Mucosa of stomach (tissue), 1 donor: ENCODE results near the gene OCSTAMP.

Source experiments
- H3K27me3 ChIP-seq: one replicate; pipeline ENCODE4 v1.7.0; 2013; ENCODE audit warnings: mild to moderate bottlenecking, low read length; ENCODE audit not compliant: control insufficient read depth, insufficient read depth
- H3K36me3 ChIP-seq: one replicate; pipeline ENCODE4 v1.7.0; 2013; ENCODE audit warnings: low read length; ENCODE audit not compliant: control insufficient read depth, insufficient read depth
- H3K4me1 ChIP-seq: one replicate; pipeline ENCODE4 v1.7.0; 2013; ENCODE audit warnings: mild to moderate bottlenecking, low read length; ENCODE audit not compliant: control insufficient read depth, insufficient read depth
- H3K4me3 ChIP-seq: one replicate; pipeline ENCODE4 v1.7.0; 2013; ENCODE audit warnings: low read length
- H3K9ac ChIP-seq: one replicate; pipeline ENCODE4 v1.7.0; 2013; ENCODE audit warnings: mild to moderate bottlenecking, low read length, moderate library complexity
- H3K9me3 ChIP-seq: one replicate; pipeline ENCODE4 v1.7.0; 2013; ENCODE audit warnings: mild to moderate bottlenecking, low read length, moderate library complexity; ENCODE audit not compliant: control insufficient read depth
- donor health status: Pancreatic carcinoma.

OCSTAMP gene

GRCh38 chr20:46559685-46560440, 9.4 kb upstream of the OCSTAMP start:
- H3K9me3 ChIP-seq: no peaks in the 10 kb centered on the region
- no peaks in the 10 kb centered on the region for H3K36me3 ChIP-seq
- H3K4me3 ChIP-seq: no peak overlapping the region
- H3K4me1 ChIP-seq: peaks cover 33% of the 10 kb centered on the region
- no peak overlapping the region for H3K9ac ChIP-seq
- peaks cover 5% of the 10 kb centered on the region for H3K27me3 ChIP-seq

DNA sequence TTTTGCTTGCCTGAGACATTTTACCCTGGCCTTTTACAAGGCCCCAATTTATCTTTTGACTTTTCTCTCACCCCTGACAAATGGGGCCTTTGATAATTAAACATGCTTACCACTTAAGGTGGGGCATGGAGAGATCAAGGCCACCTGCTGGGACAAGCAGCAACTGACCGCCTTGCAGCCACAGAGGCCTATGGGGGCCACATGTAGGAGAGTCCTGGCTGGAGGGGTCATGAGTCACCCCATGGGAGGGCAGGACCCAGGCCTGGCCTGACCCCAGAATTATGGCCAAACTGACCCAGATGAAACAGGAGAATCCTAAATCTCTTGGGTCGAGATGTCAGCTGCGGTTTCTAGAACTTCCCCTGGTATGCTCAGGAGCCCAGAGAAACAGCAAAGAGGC, 8.5 kb upstream of the OCSTAMP start:
- Histone ChIP-seq H3K36me3 (no peaks in the 10 kb centered on the region), H3K4me1 (peaks cover 33% of the 10 kb centered on the region), H3K9ac (no peak overlapping the region), H3K4me3 (no peak overlapping the region), H3K27me3 (peaks cover 5% of the 10 kb centered on the region), H3K9me3 (no peaks in the 10 kb centered on the region)

GRCh38 chr20:46558511-46558959, 8.1 kb upstream of the OCSTAMP start:
- H3K9ac ChIP-seq: no peak overlapping the region
- H3K27me3 ChIP-seq: peaks cover 5% of the 10 kb centered on the region
- no peaks in the 10 kb centered on the region for H3K9me3 ChIP-seq
- H3K36me3 ChIP-seq: no peaks in the 10 kb centered on the region
- H3K4me3 ChIP-seq: no peak overlapping the region
- peaks cover 33% of the 10 kb centered on the region for H3K4me1 ChIP-seq

DNA sequence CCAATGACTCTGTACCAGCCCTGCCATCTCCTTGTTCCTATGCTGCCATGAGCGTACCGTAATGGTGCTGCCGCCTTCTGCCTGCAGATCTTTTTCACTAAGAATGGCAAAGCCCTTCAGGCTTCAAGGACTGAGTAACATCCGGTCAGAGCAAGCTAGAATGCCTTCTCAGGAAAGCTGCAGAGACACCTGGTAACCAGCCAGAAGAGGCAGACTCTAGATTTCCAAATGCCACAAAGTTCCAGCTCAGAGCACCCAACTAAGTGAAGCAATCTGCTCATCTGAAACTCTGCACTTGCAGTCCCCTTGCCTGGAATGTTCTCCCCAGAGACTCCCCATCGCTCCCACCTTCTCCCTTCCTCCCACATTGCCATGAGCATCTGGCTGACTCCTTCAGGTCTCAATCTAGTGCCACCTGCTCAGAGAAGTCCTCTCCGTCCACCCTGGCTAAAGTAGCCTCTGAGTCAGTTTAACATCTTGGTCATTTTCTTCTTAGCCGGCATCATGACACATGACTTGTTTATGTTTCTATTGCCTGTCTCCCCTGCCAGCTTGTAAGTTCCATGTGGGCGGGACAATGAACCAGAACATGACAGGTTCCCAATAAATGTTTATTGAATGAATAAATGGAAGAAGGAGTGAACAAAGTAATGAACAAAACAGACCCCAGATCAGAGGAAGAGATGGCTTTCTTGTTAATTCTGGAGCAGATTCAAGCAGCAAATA, 6.9 kb upstream of the OCSTAMP start:
- Histone ChIP-seq H3K4me3 (no peak overlapping the region), H3K36me3 (no peaks in the 10 kb centered on the region), H3K4me1 (peaks cover 24% of the 10 kb centered on the region), H3K9me3 (no peaks in the 10 kb centered on the region), H3K27me3 (peaks cover 5% of the 10 kb centered on the region), H3K9ac (no peak overlapping the region)

- Histone ChIP-seq H3K36me3 (no peaks in the 10 kb centered on the region), H3K9me3 (no peaks in the 10 kb centered on the region), H3K4me3 (no peak overlapping the region), H3K9ac (no peak overlapping the region), H3K27me3 (peaks cover 5% of the 10 kb centered on the region), H3K4me1 (peaks cover 18% of the 10 kb centered on the region)
Measured at GRCh38 chr20:46555370-46555956, 5.0 kb upstream of the OCSTAMP start.

- H3K4me3 ChIP-seq: no peak overlapping the region
Measured at GRCh38 chr20:46554828-46555227, 4.4 kb upstream of the OCSTAMP start.

DNA sequence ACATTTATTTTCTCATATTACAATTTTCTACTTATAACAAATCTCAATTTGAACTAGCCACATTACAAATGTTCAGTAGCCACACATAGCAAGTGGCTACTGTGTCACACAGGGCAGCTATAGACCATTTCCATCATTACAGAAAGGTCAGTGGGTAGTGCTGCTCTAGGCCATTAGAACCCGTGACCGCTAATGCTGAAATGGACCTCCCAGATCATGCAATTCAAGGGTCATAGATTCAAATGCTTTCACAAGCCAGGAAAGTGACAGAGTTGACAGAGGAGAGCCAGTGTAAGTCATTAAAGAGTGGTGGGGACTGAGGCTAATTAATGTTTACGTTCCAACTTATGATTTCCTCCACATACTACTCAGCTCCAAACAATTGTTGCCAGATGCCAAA, 3.5 kb upstream of the OCSTAMP start:
- peaks cover 15% of the 10 kb centered on the region for H3K4me1 ChIP-seq
- no peaks in the 10 kb centered on the region for H3K9me3 ChIP-seq
- H3K27me3 ChIP-seq: peaks cover 5% of the 10 kb centered on the region
- H3K9ac ChIP-seq: no peak overlapping the region
- H3K4me3 ChIP-seq: no peak overlapping the region
- no peaks in the 10 kb centered on the region for H3K36me3 ChIP-seq

More at GRCh38 chr20:46554828-46555227, 4.4 kb upstream of the OCSTAMP start:
- peaks cover 18% of the 10 kb centered on the region for H3K4me1 ChIP-seq
- H3K9me3 ChIP-seq: no peaks in the 10 kb centered on the region
- H3K9ac ChIP-seq: no peak overlapping the region
- peaks cover 5% of the 10 kb centered on the region for H3K27me3 ChIP-seq
- no peaks in the 10 kb centered on the region for H3K36me3 ChIP-seq

DNA sequence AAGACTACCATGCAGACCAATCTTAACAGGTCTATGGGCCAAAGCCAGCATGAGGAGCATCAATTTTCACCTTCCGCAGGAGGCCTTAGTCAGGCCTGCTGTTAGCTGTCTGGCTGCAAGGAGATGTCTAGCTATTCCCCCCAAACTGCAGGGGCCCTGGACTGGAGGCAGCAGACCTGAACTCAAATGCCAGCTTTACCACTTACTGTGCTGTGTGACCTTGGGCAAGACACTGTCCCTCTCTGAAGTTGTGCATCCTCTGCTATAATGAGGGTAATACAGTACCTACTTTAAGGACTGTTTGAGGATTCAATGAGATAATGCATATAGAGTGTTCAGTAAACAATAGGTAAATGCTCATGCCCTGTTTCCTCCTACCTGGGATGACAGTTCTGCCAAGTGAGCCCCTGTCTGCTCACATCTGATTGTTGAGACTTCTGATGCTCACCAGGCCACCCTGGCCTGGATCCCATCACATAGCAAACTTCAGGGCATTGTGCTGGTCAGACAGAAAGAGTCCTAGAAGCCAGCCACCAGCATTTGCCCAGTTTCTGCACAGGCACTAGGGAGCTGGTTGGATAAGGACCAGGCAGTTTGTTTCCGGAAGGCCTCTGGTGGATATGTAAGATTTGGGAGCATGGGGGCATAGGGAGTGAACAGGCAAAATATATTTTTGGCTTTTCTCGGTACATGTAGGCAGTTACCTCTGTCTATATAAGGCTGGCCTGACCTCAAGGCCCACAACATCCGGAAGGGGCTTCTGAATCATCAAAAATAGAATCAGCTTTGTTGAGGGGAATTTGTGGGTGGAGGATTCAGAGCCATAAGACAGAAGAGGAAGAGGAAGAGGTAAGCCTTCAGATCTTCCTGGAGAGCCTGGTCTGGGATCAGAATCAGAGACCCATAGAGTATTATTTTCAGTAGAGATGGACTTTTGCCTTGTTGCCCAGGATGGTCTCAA, 2.3 kb upstream of the OCSTAMP start:
- Histone ChIP-seq H3K9ac (no peak overlapping the region), H3K36me3 (no peaks in the 10 kb centered on the region), H3K4me1 (peaks cover 5% of the 10 kb centered on the region), H3K27me3 (peaks cover 5% of the 10 kb centered on the region), H3K9me3 (no peaks in the 10 kb centered on the region), H3K4me3 (no peak overlapping the region)

DNA sequence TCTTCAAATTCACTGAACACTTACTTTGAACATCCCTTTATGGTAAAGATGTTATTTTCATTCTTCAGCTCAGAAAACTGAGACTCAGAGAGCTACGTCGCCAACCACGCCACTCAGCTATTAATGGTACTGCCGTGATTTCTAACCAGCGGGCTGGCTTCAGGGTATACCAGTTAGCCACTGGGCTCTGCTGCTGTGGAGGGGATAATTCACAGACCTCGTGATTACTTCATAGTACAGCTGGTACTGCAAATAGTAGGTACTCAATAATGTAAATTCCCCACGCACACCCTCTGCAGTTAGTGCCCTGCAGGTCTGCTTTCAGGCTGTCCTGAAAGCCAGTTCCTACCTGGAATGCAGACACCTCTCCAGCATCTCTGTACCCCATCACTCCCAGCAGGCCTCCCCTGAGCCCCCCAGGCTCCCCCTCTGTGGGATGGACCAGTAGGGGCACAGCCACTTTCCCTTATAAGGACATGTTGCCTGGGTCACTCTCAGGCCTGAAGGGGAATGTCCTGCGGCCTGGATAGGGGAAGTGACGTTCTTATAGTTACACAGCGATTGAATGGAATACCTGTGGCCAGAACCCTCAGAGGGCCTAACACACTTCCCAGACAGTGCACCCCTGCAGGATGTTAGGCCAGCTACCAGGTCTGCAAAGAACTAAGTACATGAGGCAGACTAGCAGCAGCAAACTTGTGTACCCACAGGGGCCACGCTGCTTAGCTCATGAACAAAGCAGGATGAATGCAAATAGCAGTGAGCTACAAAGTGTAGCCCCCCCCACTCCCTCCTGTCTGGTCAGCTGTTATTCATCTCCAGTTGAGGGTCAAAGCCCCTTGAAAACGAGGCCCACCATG, 1.3 kb upstream of the OCSTAMP start:
- Histone ChIP-seq H3K9me3 (no peaks in the 10 kb centered on the region), H3K27me3 (peaks cover 7% of the 10 kb centered on the region), H3K4me3 (no peak overlapping the region), H3K4me1 (no peaks in the 10 kb centered on the region), H3K36me3 (no peaks in the 10 kb centered on the region), H3K9ac (no peak overlapping the region)

- H3K9me3 ChIP-seq: no peaks in the 10 kb centered on the region
- no peak overlapping the region for H3K4me3 ChIP-seq
- no peak overlapping the region for H3K9ac ChIP-seq
- no peaks in the 10 kb centered on the region for H3K36me3 ChIP-seq
- peaks cover 6% of the 10 kb centered on the region for H3K27me3 ChIP-seq
- no peaks in the 10 kb centered on the region for H3K4me1 ChIP-seq
Measured at GRCh38 chr20:46549188-46549972, 1.1 kb downstream of the OCSTAMP start.
